Esophagus muscularis mucosa (tissue), 4 donors: Measurements from ENCODE around the gene GBF1. TPM values are rescaled to one million over a fixed set of nuclear protein-coding genes. Genes with fewer than 3 reads are reported as not detected.

Source experiments
- DNase-seq: peaks from one replicate; pipeline ENCODE4 v3.0.0-alpha.2; 2017; ENCODE audit errors: extremely low spot score
- H3K27ac ChIP-seq, 4 donors: fragments of 200-600 bp; sonication (generic); replicated peaks in 1 of 4; 1 replicate in 3 of 4; 2 replicates in 1 of 4; pipeline ENCODE4 v1.5.1; 2016 to 2019; ENCODE audit warnings: mild to moderate bottlenecking in 1 of 4
- H3K27me3 ChIP-seq, 4 donors: fragments of 200-600 bp; sonication (generic); one replicate each; pipeline versions ENCODE4 v1.5.1 to v1.6.0; 2016 to 2019
- H3K36me3 ChIP-seq, 4 donors: fragments of 200-600 bp; sonication (generic); one replicate each; pipeline ENCODE4 v1.5.1; 2016 to 2019
- H3K4me1 ChIP-seq, 4 donors: fragments of 200-600 bp; sonication (generic); one replicate each; pipeline ENCODE4 v1.5.1; 2016 to 2019
- H3K4me3 ChIP-seq, 4 donors: fragments of 200-600 bp; sonication (generic); 1 replicate in 2 of 4; 2 replicates in 2 of 4; pipeline ENCODE4 v1.5.1; 2016 to 2019; ENCODE audit warnings: mild to moderate bottlenecking in 4 of 4, moderate library complexity in 1 of 4
- H3K9me3 ChIP-seq, 4 donors: fragments of 200-600 bp; sonication (generic); 1 replicate in 3 of 4; 2 replicates in 1 of 4; pipeline ENCODE4 v1.5.1; 2016 to 2019
- CTCF ChIP-seq, 3 experiments: fragments of 200-600 bp in 2 of 3; fragments of 450-650 bp in 1 of 3; sonication (generic) in 2 of 3; IDR thresholded peaks; one replicate each; pipeline ENCODE4 v1.5.1; 2017 to 2019; ENCODE audit warnings: antibody characterized with exemption in 3 of 3, mild to moderate bottlenecking in 2 of 3, moderate library complexity in 1 of 3
- EP300 ChIP-seq: sonication (generic); formaldehyde crosslinking; IDR thresholded peaks from one replicate; pipeline ENCODE4 v1.6.1; 2017; ENCODE audit warnings: antibody characterized with exemption
- POLR2A ChIP-seq: fragments of 450-650 bp; IDR thresholded peaks from one replicate; pipeline ENCODE4 v1.6.1; 2017; ENCODE audit warnings: antibody characterized with exemption, moderate library complexity, mild to moderate bottlenecking, low read depth
- POLR2AphosphoS5 ChIP-seq, 2 donors: sonication (generic); formaldehyde crosslinking; IDR thresholded peaks; one replicate each; pipeline ENCODE4 v1.6.1; 2017; ENCODE audit warnings: antibody characterized with exemption in 2 of 2
- WGBS: methylation state at CpG from one replicate; pipeline ENCODE4 v1.1.5; 2018; 5-methylcytosine and 5-hydroxymethylcytosine counted together
- intact Hi-C: fragments of 100-400 bp; cut with DNase I; formaldehyde crosslinking; loops from one replicate; pipeline ENCODE4 v1.15.1; 2023
- total RNA-seq, 4 donors: library from RNA; depleted of rRNA; stranded (reverse); fragments of >200 nt; gene quantifications; one replicate each; pipeline versions ENCODE4 v1.1.0 to v1.2.1, GENCODE V29; 2016

Gene GBF1
- total RNA-seq, 4 donors from 2014 or later = 33.1 to 52.4 (median 40.0) TPM

- H3K9me3 ChIP-seq = no peaks in the 10 kb centered on the region
- no peak for DNase-seq
- H3K36me3 ChIP-seq = peaks cover 0 to 45% (median 33%) of the 10 kb centered on the region in 4 donors
- 75% methylated on average over 12 of the region's 17 CpGs for WGBS
- H3K27ac ChIP-seq = peak overlapping the region; percentile 85 to 99 (median 90)
- peaks cover 0 to 20% (median 3%) of the 10 kb centered on the region in 4 donors for H3K27me3 ChIP-seq
- H3K4me3 ChIP-seq = no peak overlapping the region
- TF ChIP-seq POLR2A (no peak), POLR2AphosphoS5 (IDR thresholded peaks at IDR 0.05) (no peak), EP300 (no peak), CTCF (IDR thresholded peaks at IDR 0.05) (no peak)
- intact Hi-C loops = no loop called here
- H3K4me1 ChIP-seq = peaks cover 9 to 95% (median 80%) of the 10 kb centered on the region in 4 donors
Observed at GRCh38 chr10:102404361-102405107, 159.2 kb downstream of the GBF1 start.

- Histone ChIP-seq H3K4me3 (no peak overlapping the region), H3K27ac (peak overlapping the region; percentile 85 to 99 (median 90)), H3K4me1 (peaks cover 5 to 95% (median 80%) of the 10 kb centered on the region in 4 donors), H3K36me3 (peaks cover 0 to 44% (median 29%) of the 10 kb centered on the region in 4 donors), H3K9me3 (no peaks in the 10 kb centered on the region), H3K27me3 (peaks cover 0 to 26% (median 6%) of the 10 kb centered on the region in 4 donors)
- 85% methylated on average over 9 of the region's 19 CpGs for WGBS
- no peak for TF ChIP-seq CTCF (IDR thresholded peaks at IDR 0.05)
- TF ChIP-seq EP300 = no peak
- DNase-seq = no peak
- intact Hi-C loops = no loop called here
Observed at GRCh38 chr10:102405108-102405571, 159.8 kb downstream of the GBF1 start.

GRCh38 chr10:102405632-102406031 is 160.3 kb downstream of the GBF1 start:
- Histone ChIP-seq H3K4me3 (no peak overlapping the region), H3K4me1 (peaks cover 10 to 95% (median 80%) of the 10 kb centered on the region in 4 donors), H3K9me3 (no peaks in the 10 kb centered on the region), H3K27ac (peak overlapping the region; percentile 85 to 99 (median 90)), H3K27me3 (peaks cover 0 to 31% (median 8%) of the 10 kb centered on the region in 4 donors), H3K36me3 (peaks cover 0 to 39% (median 25%) of the 10 kb centered on the region in 4 donors)
- intact Hi-C loops = no loop called here
- WGBS = 85% methylated on average over 6 of the region's 6 CpGs
- no peak for TF ChIP-seq CTCF (IDR thresholded peaks at IDR 0.05)
- no peak for TF ChIP-seq POLR2A
- TF ChIP-seq POLR2AphosphoS5 (IDR thresholded peaks at IDR 0.05) = no peak
- no peak for TF ChIP-seq EP300
- no peak for DNase-seq

- DNase-seq = no peak
- TF ChIP-seq CTCF (IDR thresholded peaks at IDR 0.05) (no peak), POLR2AphosphoS5 (IDR thresholded peaks at IDR 0.05) (peak; percentile 65 to 81), EP300 (peak; percentile 41)
- peaks cover 0 to 27% (median 14%) of the 10 kb centered on the region in 4 donors for H3K36me3 ChIP-seq
- peaks cover 0 to 43% (median 12%) of the 10 kb centered on the region in 4 donors for H3K27me3 ChIP-seq
- H3K4me3 ChIP-seq = peak overlapping the region in 2 of 4 donors; percentile 10 to 19
- H3K27ac ChIP-seq = peak overlapping the region; percentile 85 to 99 (median 90)
- intact Hi-C loops = no loop called here
- H3K4me1 ChIP-seq = peaks cover 11 to 91% (median 74%) of the 10 kb centered on the region in 4 donors
- 40% methylated on average over 1 of the region's 2 CpGs for whole genome bisulfite sequencing
- no peaks in the 10 kb centered on the region for H3K9me3 ChIP-seq
Observed at GRCh38 chr10:102406815-102407214, 161.5 kb downstream of the GBF1 start.
